HEK293 (cell line): ENCODE measurements around the gene CSRP2.
A peak's percentile ranks its signal among the peaks of the same experiment; 100 is the strongest.

ENCODE experiments used
- CTCF ChIP-seq: fragments of 450-650 bp; formaldehyde crosslinking; IDR thresholded peaks from 2 replicates; pipeline ENCODE4 v1.5.1; 2016; ENCODE audit warnings: missing biosample characterization, missing genetic modification characterization
- GLI2 ChIP-seq: fragments of 450-650 bp; formaldehyde crosslinking; IDR thresholded peaks from 2 replicates; pipeline ENCODE4; 2017; ENCODE audit warnings: missing biosample characterization, missing genetic modification characterization, low read depth, borderline replicate concordance
- GLI4 ChIP-seq: fragments of 450-650 bp; formaldehyde crosslinking; IDR thresholded peaks from 2 replicates; pipeline ENCODE4 v1.5.1; 2016; ENCODE audit warnings: missing biosample characterization, missing genetic modification characterization
- GLIS1 ChIP-seq: fragments of 450-650 bp; formaldehyde crosslinking; IDR thresholded peaks from 2 replicates; pipeline ENCODE4 v1.5.1; 2016; ENCODE audit warnings: missing biosample characterization, missing genetic modification characterization
- GLIS2 ChIP-seq: fragments of 450-650 bp; formaldehyde crosslinking; IDR thresholded peaks from 2 replicates; pipeline ENCODE4 v1.5.1; 2016; ENCODE audit warnings: missing biosample characterization, missing genetic modification characterization
- IKZF3 ChIP-seq: fragments of 450-650 bp; IDR thresholded peaks from 2 replicates; pipeline ENCODE4 v1.5.0; 2018; ENCODE audit warnings: missing biosample characterization, mild to moderate bottlenecking, missing genetic modification characterization, moderate library complexity
- KLF10 ChIP-seq: fragments of 450-650 bp; IDR thresholded peaks from 2 replicates; pipeline ENCODE4 v1.5.1; 2018; ENCODE audit warnings: missing biosample characterization, mild to moderate bottlenecking, missing genetic modification characterization
- KLF16 ChIP-seq: fragments of 450-650 bp; formaldehyde crosslinking; IDR thresholded peaks from 2 replicates; pipeline ENCODE4 v1.5.1; 2017; ENCODE audit warnings: missing biosample characterization, missing genetic modification characterization
- KLF7 ChIP-seq: fragments of 450-650 bp; formaldehyde crosslinking; IDR thresholded peaks from 2 replicates; pipeline ENCODE4 v1.5.1; 2016; ENCODE audit warnings: missing biosample characterization, missing genetic modification characterization, borderline replicate concordance
- PRDM1 ChIP-seq: fragments of 450-650 bp; formaldehyde crosslinking; IDR thresholded peaks from 2 replicates; pipeline ENCODE4; 2016; ENCODE audit warnings: missing biosample characterization, missing genetic modification characterization
- SCRT2 ChIP-seq: fragments of 450-650 bp; formaldehyde crosslinking; IDR thresholded peaks from 2 replicates; pipeline ENCODE4 v1.5.1; 2016; ENCODE audit warnings: missing biosample characterization, missing genetic modification characterization
- YY2 ChIP-seq: fragments of 450-650 bp; formaldehyde crosslinking; IDR thresholded peaks from 2 replicates; pipeline ENCODE4 v1.5.1; 2016; ENCODE audit warnings: missing biosample characterization, missing genetic modification characterization
- ZBTB10 ChIP-seq: fragments of 450-650 bp; formaldehyde crosslinking; IDR thresholded peaks from 2 replicates; pipeline ENCODE4 v1.5.1; 2016; ENCODE audit warnings: missing biosample characterization, missing genetic modification characterization
- ZBTB21 ChIP-seq: fragments of 450-650 bp; formaldehyde crosslinking; IDR thresholded peaks from 2 replicates; pipeline ENCODE4 v1.5.1; 2017; ENCODE audit warnings: missing biosample characterization, missing genetic modification characterization
- ZBTB6 ChIP-seq: fragments of 450-650 bp; formaldehyde crosslinking; IDR thresholded peaks from 2 replicates; pipeline ENCODE4 v1.5.1; 2017; ENCODE audit warnings: missing biosample characterization, missing genetic modification characterization
- ZEB2 ChIP-seq: fragments of 450-650 bp; formaldehyde crosslinking; IDR thresholded peaks from 2 replicates; pipeline ENCODE4 v1.5.1; 2016; ENCODE audit warnings: missing biosample characterization, missing genetic modification characterization
- ZIC2 ChIP-seq: fragments of 450-650 bp; formaldehyde crosslinking; IDR thresholded peaks from 2 replicates; pipeline ENCODE4 v1.5.1; 2016; ENCODE audit warnings: missing biosample characterization, missing genetic modification characterization
- ZNF423 ChIP-seq: fragments of 450-650 bp; formaldehyde crosslinking; IDR thresholded peaks from 2 replicates; pipeline ENCODE4 v1.5.1; 2016; ENCODE audit warnings: missing biosample characterization, missing genetic modification characterization
- ZNF48 ChIP-seq: fragments of 450-650 bp; formaldehyde crosslinking; IDR thresholded peaks from 2 replicates; pipeline ENCODE4 v1.5.1; 2016; ENCODE audit warnings: missing biosample characterization, missing genetic modification characterization
- ZNF501 ChIP-seq: fragments of 450-650 bp; formaldehyde crosslinking; IDR thresholded peaks from 2 replicates; pipeline ENCODE4 v1.5.1; 2016; ENCODE audit warnings: missing biosample characterization, missing genetic modification characterization
- ZNF513 ChIP-seq: fragments of 450-650 bp; IDR thresholded peaks from 2 replicates; pipeline ENCODE4 v1.5.1; 2018; ENCODE audit warnings: missing biosample characterization, missing genetic modification characterization
- ZNF561 ChIP-seq: fragments of 450-650 bp; IDR thresholded peaks from 2 replicates; pipeline ENCODE4 v1.5.1; 2018; ENCODE audit warnings: missing biosample characterization, missing genetic modification characterization, borderline replicate concordance
- ZXDB ChIP-seq: fragments of 450-650 bp; formaldehyde crosslinking; IDR thresholded peaks from 2 replicates; pipeline ENCODE4 v1.5.1; 2016; ENCODE audit warnings: missing biosample characterization, missing genetic modification characterization
- TF ChIP-seq, protein P1 (sequence below): fragments of 450-650 bp; formaldehyde crosslinking; optimal IDR thresholded peaks from 2 replicates; pipeline ENCODE3; 2016; ENCODE audit warnings: missing biosample characterization, mild to moderate bottlenecking, missing genetic modification characterization
- TF ChIP-seq, protein P2 (sequence below): fragments of 450-650 bp; formaldehyde crosslinking; IDR thresholded peaks from 2 replicates; pipeline ENCODE4 v1.5.1; 2016; ENCODE audit warnings: missing biosample characterization, missing genetic modification characterization

The CSRP2 gene

DNA sequence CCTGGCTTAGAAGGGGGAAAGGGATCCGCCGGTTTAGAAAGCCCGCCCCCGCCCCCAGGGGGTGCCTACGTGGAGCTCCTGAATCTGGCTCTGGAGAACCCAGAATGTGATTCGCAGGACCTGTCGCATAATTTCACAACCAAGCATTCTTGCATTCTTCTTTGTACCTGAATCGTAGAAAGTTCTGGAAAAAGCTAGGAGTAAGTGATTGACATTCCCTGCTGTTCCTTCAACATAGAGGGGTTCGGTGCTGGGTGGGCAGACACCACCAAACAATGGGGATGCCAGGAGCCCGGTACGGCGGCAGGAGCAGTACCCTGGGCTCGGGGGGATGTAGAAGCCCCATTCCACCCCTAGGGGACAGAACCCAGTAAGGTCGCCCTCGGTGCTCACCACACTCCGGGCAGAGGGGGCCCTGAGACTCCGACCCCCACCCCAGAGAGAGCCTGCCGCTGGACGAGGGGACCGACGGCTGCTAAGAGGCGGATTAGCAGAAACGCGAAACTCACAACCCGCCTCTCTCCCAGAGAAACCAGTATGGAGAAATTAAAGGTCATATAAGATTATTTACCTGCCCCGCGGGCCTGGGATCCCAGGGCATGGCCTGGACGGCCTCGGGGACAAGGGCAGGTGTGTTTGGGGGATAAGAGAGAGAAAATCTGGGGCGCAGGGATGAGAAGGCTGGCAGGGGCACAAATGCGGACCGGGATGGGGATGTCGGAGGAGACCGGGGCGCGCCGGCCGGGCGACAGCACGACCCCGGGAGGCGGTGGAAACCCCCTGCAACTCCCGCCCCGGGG lies 520 bp downstream of the CSRP2 start (continued):
- TF ChIP-seq ZBTB10 (tag by site-specific recombination) (peak; percentile 64; the same call in 1 of the 2 replicates), IKZF3 (tag by site-specific recombination) (peak; percentile 58; the same call in 1 of the 2 replicates), ZBTB6 (peak; percentile 76; the same call in 1 of the 2 replicates), KLF7 (tag by site-specific recombination) (0 out of 2 replicates have a peak, but pooled peaks have one; percentile 12), PRDM1 (tag by site-specific recombination) (peak; percentile 56; the same call in 1 of the 2 replicates), ZBTB21 (tag by site-specific recombination) (no peak), ZNF501 (tag by site-specific recombination) (no peak; the same call in 1 of the 2 replicates), ZNF48 (no peak), YY2 (tag by site-specific recombination) (no peak), GLI4 (0 out of 2 replicates have a peak, but pooled peaks have one; percentile 29), KLF16 (peak; percentile 66; the same call in 1 of the 2 replicates), GLIS1 (peak; percentile 56), ZNF561 (tag by site-specific recombination) (peak; percentile 31; the same call in 1 of the 2 replicates), KLF10 (no peak; the same call in 1 of the 2 replicates), GLIS2 (peak; percentile 92), ZNF513 (tag by site-specific recombination) (no peak), CTCF (peak; percentile 52; the same call in 1 of the 2 replicates), ZNF423 (tag by site-specific recombination) (peak; percentile 46; the same call in 1 of the 2 replicates), GLI2 (tag by site-specific recombination) (no peak), ZEB2 (tag by site-specific recombination) (0 out of 2 replicates have a peak, but pooled peaks have one; percentile 10), ZXDB (tag by site-specific recombination) (peak; percentile 49), SCRT2 (tag by site-specific recombination) (no peak), ZIC2 (tag by site-specific recombination) (peak; percentile 29; the same call in 1 of the 2 replicates)
- TF ChIP-seq, protein P1, sequence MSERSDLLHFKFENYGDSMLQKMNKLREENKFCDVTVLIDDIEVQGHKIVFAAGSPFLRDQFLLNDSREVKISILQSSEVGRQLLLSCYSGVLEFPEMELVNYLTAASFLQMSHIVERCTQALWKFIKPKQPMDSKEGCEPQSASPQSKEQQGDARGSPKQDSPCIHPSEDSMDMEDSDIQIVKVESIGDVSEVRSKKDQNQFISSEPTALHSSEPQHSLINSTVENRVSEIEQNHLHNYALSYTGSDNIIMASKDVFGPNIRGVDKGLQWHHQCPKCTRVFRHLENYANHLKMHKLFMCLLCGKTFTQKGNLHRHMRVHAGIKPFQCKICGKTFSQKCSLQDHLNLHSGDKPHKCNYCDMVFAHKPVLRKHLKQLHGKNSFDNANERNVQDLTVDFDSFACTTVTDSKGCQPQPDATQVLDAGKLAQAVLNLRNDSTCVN (tag by site-specific recombination), result no peak
- TF ChIP-seq, protein P2, sequence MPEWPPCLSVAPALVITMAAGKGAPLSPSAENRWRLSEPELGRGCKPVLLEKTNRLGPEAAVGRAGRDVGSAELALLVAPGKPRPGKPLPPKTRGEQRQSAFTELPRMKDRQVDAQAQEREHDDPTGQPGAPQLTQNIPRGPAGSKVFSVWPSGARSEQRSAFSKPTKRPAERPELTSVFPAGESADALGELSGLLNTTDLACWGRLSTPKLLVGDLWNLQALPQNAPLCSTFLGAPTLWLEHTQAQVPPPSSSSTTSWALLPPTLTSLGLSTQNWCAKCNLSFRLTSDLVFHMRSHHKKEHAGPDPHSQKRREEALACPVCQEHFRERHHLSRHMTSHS (tag by site-specific recombination), result no peak
